Left ventricle myocardium inferior (tissue), 1 donor: ENCODE measurements around the gene PSMC3. TPM values are rescaled to one million over a fixed set of nuclear protein-coding genes. Genes with fewer than 3 reads are reported as not detected.
A peak's percentile ranks its signal among the peaks of the same experiment; 100 is the strongest.

Experiments used
- DNase-seq: peaks from one replicate; pipeline ENCODE4 v3.0.0-alpha.2; 2020
- H3K27ac ChIP-seq: fragments of 200-600 bp; replicated peaks from 2 replicates; pipeline ENCODE4 v1.8.0; 2021
- H3K27me3 ChIP-seq: fragments of 200-600 bp; 2 replicates; pipeline ENCODE4 v1.8.0; 2021; ENCODE audit warnings: low read depth
- H3K36me3 ChIP-seq: fragments of 200-600 bp; 2 replicates; pipeline ENCODE4 v1.8.0; 2021
- H3K4me1 ChIP-seq: fragments of 200-600 bp; 2 replicates; pipeline ENCODE4 v1.8.0; 2021
- H3K4me3 ChIP-seq: fragments of 200-600 bp; 2 replicates; pipeline ENCODE4 v1.8.0; 2021; ENCODE audit warnings: mild to moderate bottlenecking, moderate library complexity
- H3K9me3 ChIP-seq: fragments of 200-600 bp; replicated peaks from 2 replicates; pipeline ENCODE4 v1.8.0; 2021
- CTCF ChIP-seq: fragments of 200-600 bp; IDR thresholded peaks from 2 replicates; pipeline ENCODE4 v1.8.0; 2021; ENCODE audit warnings: antibody characterized with exemption, mild to moderate bottlenecking, borderline replicate concordance
- intact Hi-C: fragments of 100-400 bp; cut with micrococcal nuclease; formaldehyde crosslinking; loops from one replicate; pipeline ENCODE4 v1.11.0; 2022
- total RNA-seq: library from RNA; stranded (reverse); fragmentation: NEBNext Ultra II Directional; extraction: Animal tissue kit (Norgen Biotek cat#: 25700); gene quantifications from one replicate; pipeline ENCODE4 v1.2.1, GENCODE V29; 2021
- donor health status: DM: no; HTN: yes; CAD: no; lungs with severe emphysema.

Gene PSMC3
- total RNA-seq, 1 donor from 2014 or later, result 146 TPM

GRCh38 chr11:47417712-47418111, 8.5 kb downstream of the PSMC3 start:
- Histone ChIP-seq H3K36me3 (peaks cover 81% of the 10 kb centered on the region), H3K27me3 (no peaks in the 10 kb centered on the region), H3K4me3 (no peak overlapping the region), H3K4me1 (peaks cover 44% of the 10 kb centered on the region), H3K27ac (peak overlapping the region; percentile 11), H3K9me3 (no peaks in the 10 kb centered on the region)
- no peak for DNase-seq
- intact Hi-C loops, result no loop called here
- no peak for TF ChIP-seq CTCF

GRCh38 chr11:47415949-47416472, 10.2 kb downstream of the PSMC3 start:
- H3K9me3 ChIP-seq, result no peaks in the 10 kb centered on the region
- intact Hi-C loops, result no loop called here
- H3K4me3 ChIP-seq, result no peak overlapping the region
- peaks cover 79% of the 10 kb centered on the region for H3K36me3 ChIP-seq
- H3K27me3 ChIP-seq, result no peaks in the 10 kb centered on the region
- DNase-seq, result peak; percentile 86
- H3K4me1 ChIP-seq, result peaks cover 53% of the 10 kb centered on the region
- no peak for TF ChIP-seq CTCF
- peak overlapping the region; percentile 91 for H3K27ac ChIP-seq

GRCh38 chr11:47415091-47415854, 11.0 kb downstream of the PSMC3 start:
- intact Hi-C loops, result no loop called here
- peaks cover 60% of the 10 kb centered on the region for H3K4me1 ChIP-seq
- H3K27me3 ChIP-seq, result no peaks in the 10 kb centered on the region
- no peak for DNase-seq
- H3K4me3 ChIP-seq, result no peak overlapping the region
- peak overlapping the region; percentile 91 for H3K27ac ChIP-seq
- H3K36me3 ChIP-seq, result peaks cover 79% of the 10 kb centered on the region
- no peaks in the 10 kb centered on the region for H3K9me3 ChIP-seq
- TF ChIP-seq CTCF, result no peak

GRCh38 chr11:47414685-47415070, 11.6 kb downstream of the PSMC3 start:
- peaks cover 66% of the 10 kb centered on the region for H3K4me1 ChIP-seq

GRCh38 chr11:47413908-47414684, 12.1 kb downstream of the PSMC3 start:
- Histone ChIP-seq H3K36me3 (peaks cover 71% of the 10 kb centered on the region), H3K9me3 (no peaks in the 10 kb centered on the region), H3K27ac (peak overlapping the region; percentile 91), H3K4me1 (peaks cover 72% of the 10 kb centered on the region), H3K4me3 (no peak overlapping the region), H3K27me3 (no peaks in the 10 kb centered on the region)
- no peak for DNase-seq
- no peak for TF ChIP-seq CTCF
- intact Hi-C loops, result no loop called here

More at GRCh38 chr11:47414685-47415070, 11.6 kb downstream of the PSMC3 start:
- Histone ChIP-seq H3K36me3 (peaks cover 75% of the 10 kb centered on the region), H3K27me3 (no peaks in the 10 kb centered on the region), H3K9me3 (no peaks in the 10 kb centered on the region), H3K27ac (peak overlapping the region; percentile 91), H3K4me3 (no peak overlapping the region)
- no peak for DNase-seq
- intact Hi-C loops, result no loop called here
- no peak for TF ChIP-seq CTCF
